Fibroblast of gingiva (primary cell): ENCODE results near the gene PWWP2B.
A peak's percentile ranks its signal among the peaks of the same experiment; 100 is the strongest.

Experiments used
- DNase-seq: peaks from one replicate; pipeline ENCODE4 v3.0.0-alpha.2; 2011; ENCODE audit warnings: low read depth

The PWWP2B gene

GRCh38 chr10:132394936-132395703 lies 1.9 kb upstream of the PWWP2B start:
- DNase-seq, result no peak

GRCh38 chr10:132395704-132396493 lies 1.1 kb upstream of the PWWP2B start:
- DNase-seq, result peak; percentile 52

GRCh38 chr10:132396494-132397035 lies 435 bp upstream of the PWWP2B start:
- DNase-seq, result peak; percentile 47

- peak; percentile 39 for DNase-seq
These were observed 918 bp downstream of the PWWP2B start for GRCh38 chr10:132397671-132398565.

GRCh38 chr10:132398566-132398991 lies 1.6 kb downstream of the PWWP2B start:
- no peak for DNase-seq

- DNase-seq, result no peak
These were observed 2.4 kb downstream of the PWWP2B start for GRCh38 chr10:132399117-132400035.

- no peak for DNase-seq
These were observed 3.1 kb downstream of the PWWP2B start for GRCh38 chr10:132400041-132400546.

GRCh38 chr10:132400547-132401151 lies 3.6 kb downstream of the PWWP2B start:
- DNase-seq, result no peak

- no peak for DNase-seq
These were observed 4.6 kb downstream of the PWWP2B start for GRCh38 chr10:132401401-132402118.

GRCh38 chr10:132402781-132403241 lies 5.8 kb downstream of the PWWP2B start:
- DNase-seq, result no peak

- DNase-seq, result no peak
These were observed 6.6 kb downstream of the PWWP2B start for GRCh38 chr10:132403511-132404168.

GRCh38 chr10:132404169-132404880 lies 7.3 kb downstream of the PWWP2B start:
- no peak for DNase-seq

- no peak for DNase-seq
These were observed 8.0 kb downstream of the PWWP2B start for GRCh38 chr10:132404911-132405462.

GRCh38 chr10:132405463-132405991 lies 8.5 kb downstream of the PWWP2B start:
- no peak for DNase-seq

- no peak for DNase-seq
These were observed 9.2 kb downstream of the PWWP2B start for GRCh38 chr10:132406181-132406580.

GRCh38 chr10:132406750-132407149 lies 9.8 kb downstream of the PWWP2B start:
- no peak for DNase-seq

GRCh38 chr10:132407243-132407746 lies 10.3 kb downstream of the PWWP2B start:
- no peak for DNase-seq
